GM23338 (cell line): Measurements from ENCODE around the gene DNAJB8. TPM values are rescaled to one million over a fixed set of nuclear protein-coding genes. Genes with fewer than 3 reads are reported as not detected.

Experiments used
- ATAC-seq: fragments of 200-7000 bp; cut with Tn5 transposase; 3 replicates; pipeline ENCODE4 v1.9.1; 2020
- DNase-seq: peaks from one replicate; pipeline ENCODE4 v3.0.0-alpha.2; 2015; ENCODE audit warnings: low spot score
- H2AFZ ChIP-seq: fragments of 200-600 bp; sonication (generic); 2 replicates; pipeline ENCODE4 v1.8.0; 2016; ENCODE audit warnings: antibody characterized with exemption, mild to moderate bottlenecking, moderate library complexity
- H3F3A ChIP-seq: fragments of 200-600 bp; sonication (generic); replicated peaks from 2 replicates; pipeline ENCODE4 v1.8.0; 2017; ENCODE audit warnings: antibody characterized with exemption, mixed run types, low read depth
- H3K27ac ChIP-seq: fragments of 200-600 bp; sonication (generic); 2 replicates; pipeline ENCODE4 v1.6.1; 2016; ENCODE audit warnings: low read depth
- H3K27me3 ChIP-seq: fragments of 200-600 bp; sonication (generic); 2 replicates; pipeline ENCODE4 v1.8.0; 2016; ENCODE audit warnings: mild to moderate bottlenecking, mixed run types, moderate library complexity; ENCODE audit not compliant: insufficient read depth
- H3K36me3 ChIP-seq: fragments of 200-600 bp; sonication (generic); 2 replicates; pipeline ENCODE4 v1.8.0; 2016; ENCODE audit warnings: mild to moderate bottlenecking; ENCODE audit not compliant: insufficient read depth
- H3K4me1 ChIP-seq: fragments of 200-600 bp; sonication (generic); 2 replicates; pipeline ENCODE4 v1.8.0; 2016; ENCODE audit warnings: mild to moderate bottlenecking, moderate library complexity; ENCODE audit not compliant: insufficient read depth
- H3K4me2 ChIP-seq: fragments of 200-600 bp; sonication (generic); 2 replicates; pipeline ENCODE4 v1.7.1; 2017; ENCODE audit warnings: mixed run types
- H3K4me3 ChIP-seq: fragments of 200-600 bp; sonication (generic); 2 replicates; pipeline ENCODE4 v1.6.1; 2016; ENCODE audit warnings: mixed run types
- H3K79me2 ChIP-seq: fragments of 200-600 bp; sonication (generic); replicated peaks from 2 replicates; pipeline ENCODE4 v1.8.0; 2017; ENCODE audit warnings: mild to moderate bottlenecking; ENCODE audit not compliant: insufficient read depth
- H3K9me2 ChIP-seq: fragments of 200-600 bp; sonication (generic); 2 replicates; pipeline ENCODE4 v1.8.0; 2017; ENCODE audit not compliant: insufficient read depth
- H4K20me1 ChIP-seq: fragments of 200-600 bp; sonication (generic); replicated peaks from 2 replicates; pipeline ENCODE4 v1.8.0; 2017; ENCODE audit warnings: mild to moderate bottlenecking; ENCODE audit not compliant: insufficient read depth
- H3K27ac Mint-ChIP-seq: 2 replicates; pipeline ENCODE4 v1.8.0; 2020; ENCODE audit warnings: inconsistent platforms, mild to moderate bottlenecking, moderate library complexity, mixed read lengths
- H3K27me3 Mint-ChIP-seq: 3 replicates; pipeline ENCODE4 v1.8.0; 2022; ENCODE audit warnings: low read depth, mild to moderate bottlenecking, moderate library complexity, mixed read lengths, inconsistent platforms; ENCODE audit not compliant: insufficient read depth, poor library complexity
- H3K36me3 Mint-ChIP-seq: 3 replicates; pipeline ENCODE4 v1.8.0; 2021; ENCODE audit warnings: low read depth, mild to moderate bottlenecking, inconsistent platforms, moderate library complexity, mixed read lengths
- H3K4me1 Mint-ChIP-seq: 3 replicates; pipeline ENCODE4 v1.8.0; 2020; ENCODE audit warnings: mild to moderate bottlenecking, inconsistent platforms, mixed read lengths
- H3K4me3 Mint-ChIP-seq: 3 replicates; pipeline ENCODE4 v1.8.0; 2021; ENCODE audit warnings: moderate library complexity, mild to moderate bottlenecking, inconsistent platforms, mixed read lengths
- H3K9me3 Mint-ChIP-seq: 3 replicates; pipeline ENCODE4 v1.8.0; 2020; ENCODE audit warnings: moderate library complexity, mild to moderate bottlenecking, inconsistent platforms, mixed read lengths
- EZH2 ChIP-seq: fragments of 200-600 bp; sonication (generic); IDR thresholded peaks from one replicate; pipeline ENCODE4 v1.8.0; 2017; ENCODE audit warnings: antibody characterized with exemption, mild to moderate bottlenecking, low read depth; ENCODE audit not compliant: unreplicated experiment
- EZH2phosphoT487 ChIP-seq: fragments of 200-600 bp; sonication (generic); IDR thresholded peaks from one replicate; pipeline ENCODE4 v1.8.1; 2018; ENCODE audit warnings: antibody characterized with exemption; ENCODE audit not compliant: unreplicated experiment
- POLR2AphosphoS5 ChIP-seq: IDR thresholded peaks from 2 replicates; pipeline ENCODE4 v1.6.1; 2016; ENCODE audit warnings: antibody characterized with exemption, low read depth
- ZNF114 ChIP-seq: fragments of 250-450 bp; sonication (Bioruptor Pico); IDR thresholded peaks from 2 replicates; pipeline ENCODE4 v1.5.0; 2020; ENCODE audit warnings: mild to moderate bottlenecking, moderate library complexity
- ZNF331 ChIP-seq: fragments of 250-450 bp; sonication (Bioruptor Pico); IDR thresholded peaks from 2 replicates; pipeline ENCODE4 v1.5.0; 2020; ENCODE audit warnings: low read depth, mild to moderate bottlenecking, moderate library complexity
- ZNF462 ChIP-seq: fragments of 250-450 bp; sonication (Bioruptor Pico); IDR thresholded peaks from 2 replicates; pipeline ENCODE4 v1.5.0; 2020; ENCODE audit warnings: mild to moderate bottlenecking, moderate library complexity
- polyA plus RNA-seq: library from polyadenylated mRNA; unstranded; fragments of >200 nt; fragmentation: Nextera tagmentation; extraction: Ambion mirVana; gene quantifications from 2 replicates; pipeline ENCODE4 v1.2.1, GENCODE V29; 2016
- total RNA-seq: library from RNA; depleted of rRNA; stranded (reverse); fragments of >200 nt; shearing (Covaris generic); gene quantifications from 2 replicates; pipeline ENCODE4 v1.2.3, GENCODE V29; 2014
- TF ChIP-seq, protein P1 (sequence below): IDR thresholded peaks from 2 replicates; pipeline ENCODE4 v1.6.1; 2016; ENCODE audit warnings: antibody characterized with exemption
- TF ChIP-seq, protein P2 (sequence below), 2 experiments: fragments of 200-600 bp in 1 of 2; sonication (generic) in 1 of 2; conservative IDR thresholded peaks; 2 replicates each; pipeline versions ENCODE4 v1.5.1 to v1.6.1; 2016 to 2017; ENCODE audit warnings: antibody characterized with exemption in 2 of 2, low read depth in 2 of 2, mild to moderate bottlenecking in 2 of 2, moderate library complexity in 1 of 2

DNAJB8 gene
- total and polyA plus RNA-seq, 2 experiments from 2014 or later = not detected

DNA sequence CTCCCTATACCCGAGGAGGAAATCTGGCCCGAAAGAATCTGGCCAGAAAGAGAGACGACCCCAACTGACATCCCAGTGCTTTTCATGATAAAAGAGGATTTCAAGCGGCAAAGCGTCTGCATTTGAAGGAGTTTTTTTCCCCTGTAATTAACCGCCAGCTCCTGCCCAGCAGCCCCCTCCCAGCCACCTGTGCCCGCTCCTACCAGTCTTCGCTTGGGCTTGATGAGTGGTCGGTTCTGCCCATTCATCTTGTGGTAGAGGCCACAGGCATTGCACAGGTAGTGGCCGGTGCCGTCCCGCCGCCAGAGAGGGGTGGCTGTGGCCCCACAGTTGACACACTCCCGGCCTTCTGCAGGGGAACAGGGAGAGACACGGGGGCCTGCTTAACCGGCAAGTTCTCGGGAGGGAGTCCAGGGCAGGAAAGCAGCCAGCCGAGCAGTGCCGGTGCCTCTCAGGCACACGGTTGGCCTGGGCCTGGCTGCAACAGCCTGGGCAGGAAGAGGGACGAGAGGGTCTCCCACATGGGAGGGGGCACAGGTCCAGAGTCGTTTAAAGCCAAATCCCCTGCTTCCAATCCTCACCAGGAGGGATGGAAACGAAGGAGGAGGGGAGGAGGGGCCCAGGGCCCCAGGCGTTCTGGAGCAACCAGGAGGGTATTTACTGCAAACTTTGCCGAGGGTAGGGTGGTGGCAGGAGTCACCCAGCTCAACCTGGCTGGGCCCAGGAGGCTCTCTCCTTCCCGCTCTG lies 17.1 kb upstream of the DNAJB8 start:
- peaks cover 99% of the 10 kb centered on the region for H3K27me3 Mint-ChIP-seq
- H3F3A ChIP-seq = peaks cover 21% of the 10 kb centered on the region
- DNase-seq = peak; percentile 66
- peak overlapping the region; percentile 53 for H3K4me3 ChIP-seq
- peaks cover 100% of the 10 kb centered on the region for H3K27me3 ChIP-seq
- H3K4me1 Mint-ChIP-seq = peaks cover 71% of the 10 kb centered on the region
- peak; percentile 3 for ATAC-seq
- H3K27ac Mint-ChIP-seq = no peak overlapping the region
- H3K79me2 ChIP-seq = no peaks in the 10 kb centered on the region
- no peaks in the 10 kb centered on the region for H3K9me2 ChIP-seq
- peak overlapping the region; percentile 64 for H3K4me3 Mint-ChIP-seq
- no peak overlapping the region for H3K27ac ChIP-seq
- no peaks in the 10 kb centered on the region; the same call in 1 of the 3 replicates for H3K9me3 Mint-ChIP-seq
- H4K20me1 ChIP-seq = peaks cover 8% of the 10 kb centered on the region
- H3K36me3 ChIP-seq = no peaks in the 10 kb centered on the region
- no peak for TF ChIP-seq ZNF462 (CRISPR knock-in tag)
- TF ChIP-seq ZNF114 (CRISPR knock-in tag) = no peak
- TF ChIP-seq ZNF331 (CRISPR knock-in tag) = no peak
- TF ChIP-seq POLR2AphosphoS5 = no peak
- TF ChIP-seq, protein P1, sequence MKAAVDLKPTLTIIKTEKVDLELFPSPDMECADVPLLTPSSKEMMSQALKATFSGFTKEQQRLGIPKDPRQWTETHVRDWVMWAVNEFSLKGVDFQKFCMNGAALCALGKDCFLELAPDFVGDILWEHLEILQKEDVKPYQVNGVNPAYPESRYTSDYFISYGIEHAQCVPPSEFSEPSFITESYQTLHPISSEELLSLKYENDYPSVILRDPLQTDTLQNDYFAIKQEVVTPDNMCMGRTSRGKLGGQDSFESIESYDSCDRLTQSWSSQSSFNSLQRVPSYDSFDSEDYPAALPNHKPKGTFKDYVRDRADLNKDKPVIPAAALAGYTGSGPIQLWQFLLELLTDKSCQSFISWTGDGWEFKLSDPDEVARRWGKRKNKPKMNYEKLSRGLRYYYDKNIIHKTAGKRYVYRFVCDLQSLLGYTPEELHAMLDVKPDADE = no peak
- peak; percentile 28 for TF ChIP-seq EZH2
- peak; percentile 78 for TF ChIP-seq EZH2phosphoT487
- TF ChIP-seq, protein P2, sequence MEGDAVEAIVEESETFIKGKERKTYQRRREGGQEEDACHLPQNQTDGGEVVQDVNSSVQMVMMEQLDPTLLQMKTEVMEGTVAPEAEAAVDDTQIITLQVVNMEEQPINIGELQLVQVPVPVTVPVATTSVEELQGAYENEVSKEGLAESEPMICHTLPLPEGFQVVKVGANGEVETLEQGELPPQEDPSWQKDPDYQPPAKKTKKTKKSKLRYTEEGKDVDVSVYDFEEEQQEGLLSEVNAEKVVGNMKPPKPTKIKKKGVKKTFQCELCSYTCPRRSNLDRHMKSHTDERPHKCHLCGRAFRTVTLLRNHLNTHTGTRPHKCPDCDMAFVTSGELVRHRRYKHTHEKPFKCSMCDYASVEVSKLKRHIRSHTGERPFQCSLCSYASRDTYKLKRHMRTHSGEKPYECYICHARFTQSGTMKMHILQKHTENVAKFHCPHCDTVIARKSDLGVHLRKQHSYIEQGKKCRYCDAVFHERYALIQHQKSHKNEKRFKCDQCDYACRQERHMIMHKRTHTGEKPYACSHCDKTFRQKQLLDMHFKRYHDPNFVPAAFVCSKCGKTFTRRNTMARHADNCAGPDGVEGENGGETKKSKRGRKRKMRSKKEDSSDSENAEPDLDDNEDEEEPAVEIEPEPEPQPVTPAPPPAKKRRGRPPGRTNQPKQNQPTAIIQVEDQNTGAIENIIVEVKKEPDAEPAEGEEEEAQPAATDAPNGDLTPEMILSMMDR (conservative IDR thresholded peaks at IDR 0.05; ENCODE audit: low read depth in 2 of 2) = no peak
- H3K36me3 Mint-ChIP-seq = no peaks in the 10 kb centered on the region; the same call in 2 of the 3 replicates
- H3K4me2 ChIP-seq = peak overlapping the region; percentile 90
- peak overlapping the region; percentile 76; the same call in 1 of the 2 replicates for H2AFZ ChIP-seq
- peaks cover 51% of the 10 kb centered on the region for H3K4me1 ChIP-seq
